Sigmoid colon (tissue), 4 donors: ENCODE data around the gene COL2A1.

Experiments
- EP300 ChIP-seq, 4 donors: sonication (generic); formaldehyde crosslinking; IDR thresholded peaks; one replicate each; pipeline ENCODE4 v1.6.1; 2017; ENCODE audit warnings: antibody characterized with exemption in 4 of 4
- POLR2A ChIP-seq, 2 donors: fragments of 450-650 bp; IDR thresholded peaks; one replicate each; pipeline ENCODE4 v1.6.1; 2016; ENCODE audit warnings: antibody characterized with exemption in 2 of 2, mild to moderate bottlenecking in 2 of 2, moderate library complexity in 2 of 2
- TF ChIP-seq, protein P1 (sequence below), 4 experiments: fragments of 450-650 bp in 3 of 4; fragments of 200-600 bp in 1 of 4; IDR thresholded peaks; one replicate each; pipeline ENCODE4 v1.5.1; 2016 to 2019; ENCODE audit warnings: antibody characterized with exemption in 4 of 4, mild to moderate bottlenecking in 3 of 4, moderate library complexity in 2 of 4

DNA sequence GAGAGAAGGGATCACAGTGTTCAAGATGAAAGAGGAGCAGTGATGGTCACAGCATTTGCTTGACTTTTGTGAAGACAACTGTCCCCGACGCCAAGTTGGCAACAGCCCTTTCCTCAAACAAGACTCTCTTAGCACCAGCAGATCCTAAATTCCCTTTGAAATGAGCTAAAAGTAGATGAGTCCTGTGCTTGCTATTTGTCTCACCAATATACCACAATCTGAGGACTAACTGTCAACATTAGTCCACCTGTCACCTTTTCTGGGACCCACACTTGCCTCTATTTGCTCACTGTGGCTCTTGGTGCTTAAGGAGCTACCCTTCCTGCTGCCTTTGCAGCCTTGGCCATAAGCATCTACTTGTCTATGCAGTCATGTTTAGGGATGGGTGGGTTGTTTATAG is 47.4 kb upstream of the COL2A1 start:
- TF ChIP-seq EP300 (IDR thresholded peaks at IDR 0.05) (no peak), POLR2A (IDR thresholded peaks at IDR 0.05) (no peak)
- TF ChIP-seq, protein P1, sequence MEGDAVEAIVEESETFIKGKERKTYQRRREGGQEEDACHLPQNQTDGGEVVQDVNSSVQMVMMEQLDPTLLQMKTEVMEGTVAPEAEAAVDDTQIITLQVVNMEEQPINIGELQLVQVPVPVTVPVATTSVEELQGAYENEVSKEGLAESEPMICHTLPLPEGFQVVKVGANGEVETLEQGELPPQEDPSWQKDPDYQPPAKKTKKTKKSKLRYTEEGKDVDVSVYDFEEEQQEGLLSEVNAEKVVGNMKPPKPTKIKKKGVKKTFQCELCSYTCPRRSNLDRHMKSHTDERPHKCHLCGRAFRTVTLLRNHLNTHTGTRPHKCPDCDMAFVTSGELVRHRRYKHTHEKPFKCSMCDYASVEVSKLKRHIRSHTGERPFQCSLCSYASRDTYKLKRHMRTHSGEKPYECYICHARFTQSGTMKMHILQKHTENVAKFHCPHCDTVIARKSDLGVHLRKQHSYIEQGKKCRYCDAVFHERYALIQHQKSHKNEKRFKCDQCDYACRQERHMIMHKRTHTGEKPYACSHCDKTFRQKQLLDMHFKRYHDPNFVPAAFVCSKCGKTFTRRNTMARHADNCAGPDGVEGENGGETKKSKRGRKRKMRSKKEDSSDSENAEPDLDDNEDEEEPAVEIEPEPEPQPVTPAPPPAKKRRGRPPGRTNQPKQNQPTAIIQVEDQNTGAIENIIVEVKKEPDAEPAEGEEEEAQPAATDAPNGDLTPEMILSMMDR (IDR thresholded peaks at IDR 0.05): no peak
